ENCODE data around the gene PODN. TPM values are rescaled to one million over a fixed set of nuclear protein-coding genes. Genes with fewer than 3 reads are reported as not detected.

PODN gene
- total RNA-seq, 1 donor = 9.1 TPM

DNA sequence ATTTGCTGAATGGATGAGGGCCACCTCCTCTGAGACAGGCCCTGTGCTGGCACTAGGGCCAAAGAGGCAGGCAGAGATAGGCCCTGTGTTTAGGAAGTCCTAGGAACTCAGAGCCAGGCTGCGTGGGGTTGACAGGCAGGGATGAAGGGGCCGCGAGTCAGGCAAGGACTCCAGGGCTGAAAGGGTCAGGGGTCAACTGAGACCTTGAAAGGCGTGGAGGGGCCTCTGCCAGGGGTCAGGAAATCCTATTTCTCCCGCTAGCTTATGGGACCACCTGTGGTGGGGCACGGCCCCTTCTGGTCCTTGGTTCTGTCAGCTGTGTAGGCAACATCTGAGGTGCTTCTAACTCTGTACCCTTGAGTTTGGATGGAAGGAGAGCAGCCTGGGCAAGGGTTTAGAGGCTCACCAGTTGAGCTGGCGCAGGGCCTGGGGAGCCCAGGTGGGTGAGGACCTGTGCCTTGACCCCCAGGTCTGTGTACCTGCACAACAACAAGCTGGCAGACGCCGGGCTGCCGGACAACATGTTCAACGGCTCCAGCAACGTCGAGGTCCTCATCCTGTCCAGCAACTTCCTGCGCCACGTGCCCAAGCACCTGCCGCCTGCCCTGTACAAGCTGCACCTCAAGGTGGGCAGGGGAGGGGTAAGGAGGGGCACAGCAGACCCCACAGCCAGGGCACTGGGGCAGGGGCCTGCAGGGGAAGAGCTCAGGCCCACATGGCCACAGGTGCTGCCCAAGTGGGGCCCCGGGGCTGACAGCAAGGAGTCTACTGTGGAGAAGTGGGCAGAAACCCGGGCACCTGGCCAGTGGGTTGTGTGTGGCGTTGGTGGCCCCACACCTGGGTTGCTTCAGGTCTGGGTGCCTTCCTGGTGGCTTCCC is 14.9 kb downstream of the PODN start:
- TF ChIP-seq, protein P1, sequence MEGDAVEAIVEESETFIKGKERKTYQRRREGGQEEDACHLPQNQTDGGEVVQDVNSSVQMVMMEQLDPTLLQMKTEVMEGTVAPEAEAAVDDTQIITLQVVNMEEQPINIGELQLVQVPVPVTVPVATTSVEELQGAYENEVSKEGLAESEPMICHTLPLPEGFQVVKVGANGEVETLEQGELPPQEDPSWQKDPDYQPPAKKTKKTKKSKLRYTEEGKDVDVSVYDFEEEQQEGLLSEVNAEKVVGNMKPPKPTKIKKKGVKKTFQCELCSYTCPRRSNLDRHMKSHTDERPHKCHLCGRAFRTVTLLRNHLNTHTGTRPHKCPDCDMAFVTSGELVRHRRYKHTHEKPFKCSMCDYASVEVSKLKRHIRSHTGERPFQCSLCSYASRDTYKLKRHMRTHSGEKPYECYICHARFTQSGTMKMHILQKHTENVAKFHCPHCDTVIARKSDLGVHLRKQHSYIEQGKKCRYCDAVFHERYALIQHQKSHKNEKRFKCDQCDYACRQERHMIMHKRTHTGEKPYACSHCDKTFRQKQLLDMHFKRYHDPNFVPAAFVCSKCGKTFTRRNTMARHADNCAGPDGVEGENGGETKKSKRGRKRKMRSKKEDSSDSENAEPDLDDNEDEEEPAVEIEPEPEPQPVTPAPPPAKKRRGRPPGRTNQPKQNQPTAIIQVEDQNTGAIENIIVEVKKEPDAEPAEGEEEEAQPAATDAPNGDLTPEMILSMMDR (IDR thresholded peaks at IDR 0.05; ENCODE audit: insufficient read depth, low read depth, low read length) = no peak
- no peak for DNase-seq (ENCODE audit: low read depth)
- H3K4me3 ChIP-seq (ENCODE audit: low read depth, low read length) = no peak overlapping the region

- no peak overlapping the region for H3K4me3 ChIP-seq (ENCODE audit: low read depth, low read length)
- DNase-seq (ENCODE audit: low read depth) = no peak
- TF ChIP-seq, protein P1 (IDR thresholded peaks at IDR 0.05; ENCODE audit: insufficient read depth, low read depth, low read length) = no peak
Measured at GRCh38 chr1:53077599-53077965, 15.6 kb downstream of the PODN start.

GRCh38 chr1:53078333-53079101 is 16.5 kb downstream of the PODN start:
- no peak for DNase-seq (ENCODE audit: low read depth)
- no peak overlapping the region for H3K4me3 ChIP-seq (ENCODE audit: low read depth, low read length)
- TF ChIP-seq, protein P1 (IDR thresholded peaks at IDR 0.05; ENCODE audit: insufficient read depth, low read depth, low read length) = no peak

- no peak for DNase-seq (ENCODE audit: low read depth)
- TF ChIP-seq, protein P1 (IDR thresholded peaks at IDR 0.05; ENCODE audit: insufficient read depth, low read depth, low read length) = no peak
- H3K4me3 ChIP-seq (ENCODE audit: low read depth, low read length) = no peak overlapping the region
Measured at GRCh38 chr1:53079251-53079650, 17.2 kb downstream of the PODN start.

DNA sequence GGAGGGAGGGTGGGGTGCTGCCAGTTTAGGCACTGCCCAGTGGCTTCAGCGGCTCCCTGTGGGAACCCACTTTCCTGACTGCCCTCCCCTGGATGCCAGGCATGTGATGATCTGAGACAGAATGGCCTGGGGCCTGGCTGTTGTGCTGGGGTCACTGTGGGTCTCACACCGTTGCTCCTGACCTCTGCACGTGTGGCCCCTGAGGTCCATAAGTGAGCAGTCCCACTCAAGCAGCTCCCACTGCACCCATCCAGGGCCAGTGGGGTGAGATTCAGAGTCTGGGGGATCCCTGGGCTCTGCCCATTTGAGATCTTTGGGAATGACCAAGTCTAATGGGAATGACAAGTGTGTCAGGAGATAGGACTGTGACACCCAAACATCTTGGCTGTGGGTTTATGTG is 18.0 kb downstream of the PODN start:
- no peak for DNase-seq (ENCODE audit: low read depth)
- no peak overlapping the region for H3K4me3 ChIP-seq (ENCODE audit: low read depth, low read length)
- TF ChIP-seq, protein P1 (IDR thresholded peaks at IDR 0.05; ENCODE audit: insufficient read depth, low read depth, low read length) = no peak

DNA sequence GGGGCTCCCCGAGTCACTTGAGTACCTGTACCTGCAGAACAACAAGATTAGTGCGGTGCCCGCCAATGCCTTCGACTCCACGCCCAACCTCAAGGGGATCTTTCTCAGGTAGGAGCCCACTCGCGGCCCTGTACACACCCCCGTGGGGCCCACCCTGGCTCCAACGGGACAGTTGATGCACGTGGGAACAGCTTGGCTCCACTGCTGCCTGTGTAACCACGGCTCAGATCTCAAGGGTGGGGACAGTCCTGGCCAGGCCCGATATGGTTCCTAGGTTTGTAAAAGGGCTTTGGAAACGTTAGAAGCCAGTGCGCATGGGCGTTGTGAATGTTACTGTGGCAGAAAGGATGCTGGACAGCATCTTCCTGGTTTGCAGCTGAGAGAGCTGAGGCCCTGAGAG is 18.8 kb downstream of the PODN start:
- H3K4me3 ChIP-seq (ENCODE audit: low read depth, low read length) = no peak overlapping the region
- TF ChIP-seq, protein P1 (IDR thresholded peaks at IDR 0.05; ENCODE audit: insufficient read depth, low read depth, low read length) = no peak
- DNase-seq (ENCODE audit: low read depth) = no peak

Measured in fibroblast of villous mesenchyme (primary cell).